ENCODE data around the gene DDX27.

The DDX27 gene

DNA sequence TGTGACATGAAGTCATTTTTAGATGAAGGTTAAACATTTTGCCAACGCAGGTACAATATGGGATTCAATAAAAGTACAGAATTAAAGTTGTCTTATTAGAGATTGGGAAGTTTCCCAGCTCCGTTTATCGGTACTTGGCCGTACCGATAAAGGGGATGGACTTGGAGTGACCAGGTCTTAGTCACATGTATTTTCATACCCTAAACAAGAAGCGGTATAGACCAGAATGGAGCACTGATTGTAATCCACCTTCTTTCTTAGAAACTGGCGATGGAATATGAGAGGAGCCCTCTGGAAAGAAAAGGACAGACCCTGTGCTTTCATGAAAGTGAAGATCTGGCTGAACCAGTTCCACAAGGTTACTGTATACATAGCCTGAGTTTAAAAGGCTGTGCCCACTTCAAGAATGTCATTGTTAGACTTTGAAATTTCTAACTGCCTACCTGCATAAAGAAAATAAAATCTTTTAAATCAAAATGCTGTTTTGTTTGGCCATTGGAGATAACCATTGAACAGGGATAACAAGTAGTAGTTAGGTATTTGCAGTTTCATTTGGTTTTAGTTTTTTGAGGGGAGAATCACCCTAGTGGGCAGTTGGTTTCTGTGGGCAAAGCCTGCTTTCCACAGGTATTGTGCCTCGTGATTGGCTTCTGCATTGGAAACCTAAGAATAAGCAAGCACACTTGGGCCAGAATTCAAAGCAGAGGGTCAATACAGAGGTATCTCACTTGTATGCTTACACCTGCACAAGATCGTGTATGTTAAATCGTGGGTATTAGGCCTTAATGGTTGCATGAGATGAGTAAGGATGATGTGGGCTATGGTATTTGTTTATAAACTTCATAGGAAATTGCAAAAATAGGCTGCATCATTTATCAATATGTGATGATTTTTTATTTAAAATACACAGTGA is 69.8 kb downstream of the DDX27 start:
- no peak for DNase-seq (ENCODE audit: low read depth in 2 of 2)

DNA sequence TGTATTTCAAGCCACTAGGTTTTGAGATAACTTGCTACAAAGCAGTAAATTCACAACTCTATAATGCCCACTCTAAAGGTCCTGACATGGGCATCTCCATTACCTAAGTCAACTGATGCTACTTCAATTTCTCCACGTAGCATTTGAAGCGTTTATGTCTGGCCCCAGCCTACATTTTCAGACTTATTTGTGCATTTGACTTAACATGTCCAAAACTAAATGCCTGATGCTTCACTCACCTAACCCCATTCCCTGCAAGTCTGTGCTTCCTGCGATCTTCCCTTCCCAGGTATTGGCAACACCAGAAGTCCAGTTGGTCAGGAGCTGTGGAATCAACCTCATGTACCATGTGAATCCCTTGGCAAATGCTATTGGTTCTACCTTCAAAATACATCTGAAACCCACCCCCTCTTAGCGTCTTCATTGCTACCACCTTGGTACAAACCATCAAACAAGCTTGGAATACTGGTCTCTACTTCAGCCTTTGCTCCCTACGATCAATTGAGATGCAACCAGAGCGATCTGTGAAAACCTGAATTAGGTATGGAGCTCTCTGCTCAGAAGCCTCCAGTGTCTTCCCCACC is 71.5 kb downstream of the DDX27 start:
- no peak for DNase-seq (ENCODE audit: low read depth in 2 of 2)

DNA sequence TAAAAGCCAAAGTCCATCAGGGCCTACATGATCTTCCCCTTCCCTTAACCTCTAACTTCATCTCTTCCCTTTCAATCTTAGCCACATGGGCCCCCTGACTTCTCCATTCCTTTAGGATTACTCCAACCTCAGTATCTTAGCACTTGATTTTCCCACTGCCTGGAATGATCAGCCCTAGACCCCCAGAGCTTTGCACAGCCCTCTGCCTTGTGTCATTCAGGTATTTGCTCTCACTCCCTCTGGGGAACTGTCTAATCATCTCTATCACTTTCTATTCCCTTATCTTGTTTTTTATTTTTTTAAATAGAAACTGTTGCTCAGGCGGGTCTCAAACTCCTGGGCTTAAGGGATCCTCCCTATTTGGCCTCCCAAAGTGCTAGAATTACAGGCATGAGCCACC is 72.0 kb downstream of the DDX27 start:
- no peak for DNase-seq (ENCODE audit: low read depth in 2 of 2)

DNA sequence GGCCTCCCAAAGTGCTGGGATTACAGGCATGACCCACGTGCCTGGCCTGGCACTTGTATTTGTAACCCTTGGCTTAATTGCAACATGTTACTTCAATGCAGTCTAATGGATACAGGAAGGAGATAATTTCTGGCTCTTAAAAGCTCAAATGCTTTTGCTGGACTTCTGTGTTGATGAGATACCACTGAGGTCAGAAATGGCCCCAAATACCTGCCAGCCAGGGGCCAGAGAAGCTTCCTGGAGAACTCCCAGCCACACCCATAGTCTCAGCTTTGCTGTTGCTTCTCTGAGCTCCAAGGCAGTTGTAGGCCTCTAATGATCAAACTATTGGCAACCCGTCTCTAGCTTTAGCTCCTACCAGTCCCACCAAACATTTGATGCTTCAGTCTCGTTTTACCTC is 72.8 kb downstream of the DDX27 start:
- no peak for DNase-seq (ENCODE audit: low read depth in 2 of 2)

DNA sequence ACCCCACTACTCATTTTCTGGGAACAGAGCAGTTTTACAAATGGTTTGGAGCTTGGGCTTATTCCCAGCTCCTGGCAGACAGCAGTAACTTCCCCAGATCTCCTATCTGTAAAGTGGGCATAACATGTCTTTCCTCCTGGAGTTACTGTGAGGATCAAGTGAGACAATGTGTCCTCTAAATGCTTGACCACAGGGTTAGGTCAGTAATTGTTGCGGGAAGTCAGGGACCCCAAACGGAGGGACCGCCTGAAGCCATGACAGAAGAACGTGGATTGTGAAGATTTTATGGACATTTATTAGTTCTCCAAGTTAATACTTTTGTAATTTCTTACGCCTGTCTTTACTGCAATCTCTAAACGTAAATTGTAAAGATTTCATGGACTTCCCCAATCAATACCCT is 73.9 kb downstream of the DDX27 start:
- DNase-seq (ENCODE audit: low read depth in 2 of 2), result no peak

Data from activated CD4-positive, alpha-beta T cell treated with anti-CD3 and anti-CD28 coated beads for 24 hours (primary cell).